Gastrocnemius medialis (tissue), 4 donors: Measurements from ENCODE around the gene OAF.

Experiments used
- POLR2A ChIP-seq, 2 donors: fragments of 450-650 bp; IDR thresholded peaks; one replicate each; pipeline ENCODE4 v1.6.1; 2017; ENCODE audit warnings: antibody characterized with exemption in 2 of 2, mild to moderate bottlenecking in 2 of 2, moderate library complexity in 2 of 2
- TF ChIP-seq, protein P1 (sequence below), 5 experiments: fragments of 450-650 bp in 3 of 5; fragments of 200-600 bp in 2 of 5; sonication (generic) in 2 of 5; IDR thresholded peaks in 4 of 5; conservative IDR thresholded peaks in 1 of 5; 1 replicate in 4 of 5; 2 replicates in 1 of 5; pipeline ENCODE4 v1.5.1; 2016 to 2019; ENCODE audit warnings: antibody characterized with exemption in 5 of 5, mild to moderate bottlenecking in 3 of 5, moderate library complexity in 3 of 5

DNA sequence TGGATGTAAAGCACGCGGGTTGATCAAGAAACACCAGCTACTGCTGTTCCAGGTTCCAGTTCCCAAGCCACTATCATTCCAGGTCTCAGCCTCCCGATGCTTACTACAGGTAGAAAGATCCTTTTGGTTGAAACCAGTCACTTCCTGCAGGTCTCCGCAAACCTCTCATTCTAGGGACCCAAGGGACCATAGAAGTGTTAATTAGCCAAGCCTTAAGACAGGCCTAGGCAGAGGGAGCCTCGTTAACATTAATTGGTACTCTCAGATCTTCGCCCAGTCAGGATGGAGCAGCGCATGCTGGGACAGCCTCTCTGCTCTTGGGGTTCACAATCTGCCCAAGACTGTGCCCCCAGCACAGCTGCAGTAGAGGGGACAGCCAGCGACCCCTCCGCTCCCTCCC, 11.2 kb upstream of the OAF start:
- TF ChIP-seq, protein P1, sequence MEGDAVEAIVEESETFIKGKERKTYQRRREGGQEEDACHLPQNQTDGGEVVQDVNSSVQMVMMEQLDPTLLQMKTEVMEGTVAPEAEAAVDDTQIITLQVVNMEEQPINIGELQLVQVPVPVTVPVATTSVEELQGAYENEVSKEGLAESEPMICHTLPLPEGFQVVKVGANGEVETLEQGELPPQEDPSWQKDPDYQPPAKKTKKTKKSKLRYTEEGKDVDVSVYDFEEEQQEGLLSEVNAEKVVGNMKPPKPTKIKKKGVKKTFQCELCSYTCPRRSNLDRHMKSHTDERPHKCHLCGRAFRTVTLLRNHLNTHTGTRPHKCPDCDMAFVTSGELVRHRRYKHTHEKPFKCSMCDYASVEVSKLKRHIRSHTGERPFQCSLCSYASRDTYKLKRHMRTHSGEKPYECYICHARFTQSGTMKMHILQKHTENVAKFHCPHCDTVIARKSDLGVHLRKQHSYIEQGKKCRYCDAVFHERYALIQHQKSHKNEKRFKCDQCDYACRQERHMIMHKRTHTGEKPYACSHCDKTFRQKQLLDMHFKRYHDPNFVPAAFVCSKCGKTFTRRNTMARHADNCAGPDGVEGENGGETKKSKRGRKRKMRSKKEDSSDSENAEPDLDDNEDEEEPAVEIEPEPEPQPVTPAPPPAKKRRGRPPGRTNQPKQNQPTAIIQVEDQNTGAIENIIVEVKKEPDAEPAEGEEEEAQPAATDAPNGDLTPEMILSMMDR (IDR thresholded peaks at IDR 0.05 in 4 of 5, conservative IDR thresholded peaks at IDR 0.05 in 1 of 5): no peak
- no peak for TF ChIP-seq POLR2A (IDR thresholded peaks at IDR 0.05)
